Measurements from ENCODE around the gene SNX27.
"Not testable (repeated sequence)": the region's sequence is repeated elsewhere in the genome, so short reads cannot be mapped to it uniquely, and the experiment has no call there.

SNX27 gene

GRCh38 chr1:151638074-151638775 is 26.4 kb downstream of the SNX27 start:
- DNase-seq (ENCODE audit: extremely low read depth in 1 of 2, low read depth in 1 of 2): no peak

GRCh38 chr1:151638812-151639211 is 27.0 kb downstream of the SNX27 start:
- DNase-seq (ENCODE audit: extremely low read depth in 1 of 2, low read depth in 1 of 2): no peak

- DNase-seq (ENCODE audit: extremely low read depth in 1 of 2, low read depth in 1 of 2): no peak
Observed at GRCh38 chr1:151639466-151639865, 27.6 kb downstream of the SNX27 start.

- DNase-seq (ENCODE audit: extremely low read depth in 1 of 2, low read depth in 1 of 2): no peak
Observed at GRCh38 chr1:151641229-151641628, 29.4 kb downstream of the SNX27 start.

- not testable (repeated sequence) for DNase-seq (ENCODE audit: extremely low read depth in 1 of 2, low read depth in 1 of 2)
Observed at GRCh38 chr1:151643085-151643484, 31.2 kb downstream of the SNX27 start.

- DNase-seq (ENCODE audit: extremely low read depth in 1 of 2, low read depth in 1 of 2): no peak
Observed at GRCh38 chr1:151644001-151644400, 32.2 kb downstream of the SNX27 start.

GRCh38 chr1:151653397-151653796 is 41.5 kb downstream of the SNX27 start:
- no peak for DNase-seq (ENCODE audit: extremely low read depth in 1 of 2, low read depth in 1 of 2)

- no peak for DNase-seq (ENCODE audit: extremely low read depth in 1 of 2, low read depth in 1 of 2)
Observed at GRCh38 chr1:151655371-151655770, 43.5 kb downstream of the SNX27 start.

- DNase-seq (ENCODE audit: extremely low read depth in 1 of 2, low read depth in 1 of 2): no peak
Observed at GRCh38 chr1:151661751-151662150, 49.9 kb downstream of the SNX27 start.

GRCh38 chr1:151668090-151668489 is 56.2 kb downstream of the SNX27 start:
- DNase-seq (ENCODE audit: extremely low read depth in 1 of 2, low read depth in 1 of 2): no peak

- not testable (repeated sequence) for DNase-seq (ENCODE audit: extremely low read depth in 1 of 2, low read depth in 1 of 2)
Observed at GRCh38 chr1:151670036-151670675, 58.3 kb downstream of the SNX27 start.

GRCh38 chr1:151673407-151673806 is 61.6 kb downstream of the SNX27 start:
- no peak for DNase-seq (ENCODE audit: extremely low read depth in 1 of 2, low read depth in 1 of 2)

- DNase-seq (ENCODE audit: extremely low read depth in 1 of 2, low read depth in 1 of 2): no peak
Observed at GRCh38 chr1:151680391-151680790, 68.5 kb downstream of the SNX27 start.

GRCh38 chr1:151680826-151681225 is 69.0 kb downstream of the SNX27 start:
- DNase-seq (ENCODE audit: extremely low read depth in 1 of 2, low read depth in 1 of 2): no peak

GRCh38 chr1:151681923-151682322 is 70.1 kb downstream of the SNX27 start:
- no peak for DNase-seq (ENCODE audit: extremely low read depth in 1 of 2, low read depth in 1 of 2)

- not testable (repeated sequence) for DNase-seq (ENCODE audit: extremely low read depth in 1 of 2, low read depth in 1 of 2)
Observed at GRCh38 chr1:151682901-151683300, 71.1 kb downstream of the SNX27 start.

GRCh38 chr1:151684128-151684527 is 72.3 kb downstream of the SNX27 start:
- no peak for DNase-seq (ENCODE audit: extremely low read depth in 1 of 2, low read depth in 1 of 2)

- no peak for DNase-seq (ENCODE audit: extremely low read depth in 1 of 2, low read depth in 1 of 2)
Observed at GRCh38 chr1:151686561-151686960, 74.7 kb downstream of the SNX27 start.

- DNase-seq (ENCODE audit: extremely low read depth in 1 of 2, low read depth in 1 of 2): no peak
Observed at GRCh38 chr1:151689494-151689893, 77.6 kb downstream of the SNX27 start.

- no peak for DNase-seq (ENCODE audit: extremely low read depth in 1 of 2, low read depth in 1 of 2)
Observed at GRCh38 chr1:151692226-151692625, 80.4 kb downstream of the SNX27 start.

- no peak for DNase-seq (ENCODE audit: extremely low read depth in 1 of 2, low read depth in 1 of 2)
Observed at GRCh38 chr1:151693057-151693651, 81.3 kb downstream of the SNX27 start.

GRCh38 chr1:151701515-151701914 is 89.7 kb downstream of the SNX27 start:
- DNase-seq (ENCODE audit: extremely low read depth in 1 of 2, low read depth in 1 of 2): no peak

Measured in stimulated activated CD8-positive, alpha-beta memory T cell treated with anti-CD3 and anti-CD28 coated beads, Interleukin-7, amount 100 ng/mL, for 48 hours (primary cell).